ENCODE results near the gene ALKBH5.

The ALKBH5 gene

DNA sequence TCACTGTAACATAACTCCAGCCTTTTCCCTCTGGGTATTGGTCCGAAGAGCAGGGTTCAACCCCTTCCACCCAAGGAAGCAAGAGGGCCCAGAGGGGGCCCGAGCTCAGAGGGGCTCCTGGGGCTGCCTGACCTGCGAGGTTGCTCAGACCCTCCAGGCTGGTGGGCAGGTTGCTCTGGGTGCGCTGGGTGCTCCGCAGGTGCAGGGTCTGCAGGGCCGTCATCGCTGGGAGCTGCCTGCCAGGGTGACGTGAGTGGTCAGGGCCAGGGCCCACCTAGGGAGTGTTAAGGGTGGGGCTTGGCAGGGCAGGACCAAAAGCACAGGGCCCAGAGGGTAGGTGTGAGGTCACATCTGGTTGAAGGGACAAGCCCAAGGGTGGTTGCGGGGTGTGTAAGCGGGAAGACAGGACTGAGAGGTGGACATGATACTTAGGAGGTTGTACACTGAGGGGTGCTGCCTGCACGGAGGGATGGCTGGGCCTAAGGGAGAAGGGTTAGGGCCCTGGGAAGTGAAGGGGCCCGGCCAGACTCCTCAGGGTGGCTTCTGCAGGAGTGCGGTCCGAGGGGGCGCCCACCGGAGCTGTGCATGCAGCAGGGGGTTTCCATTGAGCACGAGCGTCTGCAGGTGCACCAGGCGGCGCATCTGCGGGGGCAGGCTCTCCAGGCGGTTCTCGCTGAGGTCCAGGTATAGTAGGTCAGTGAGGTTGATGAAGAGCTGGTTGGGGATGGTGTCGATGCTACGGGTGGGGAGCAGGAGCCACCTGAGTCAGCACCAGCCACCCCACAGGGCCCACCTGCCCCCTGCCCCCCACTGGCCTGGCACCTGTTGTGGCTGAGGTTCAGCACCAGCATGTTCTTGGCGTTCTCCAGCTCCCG, 70.6 kb downstream of the ALKBH5 start:
- H3K4me3 ChIP-seq: no peak overlapping the region

DNA sequence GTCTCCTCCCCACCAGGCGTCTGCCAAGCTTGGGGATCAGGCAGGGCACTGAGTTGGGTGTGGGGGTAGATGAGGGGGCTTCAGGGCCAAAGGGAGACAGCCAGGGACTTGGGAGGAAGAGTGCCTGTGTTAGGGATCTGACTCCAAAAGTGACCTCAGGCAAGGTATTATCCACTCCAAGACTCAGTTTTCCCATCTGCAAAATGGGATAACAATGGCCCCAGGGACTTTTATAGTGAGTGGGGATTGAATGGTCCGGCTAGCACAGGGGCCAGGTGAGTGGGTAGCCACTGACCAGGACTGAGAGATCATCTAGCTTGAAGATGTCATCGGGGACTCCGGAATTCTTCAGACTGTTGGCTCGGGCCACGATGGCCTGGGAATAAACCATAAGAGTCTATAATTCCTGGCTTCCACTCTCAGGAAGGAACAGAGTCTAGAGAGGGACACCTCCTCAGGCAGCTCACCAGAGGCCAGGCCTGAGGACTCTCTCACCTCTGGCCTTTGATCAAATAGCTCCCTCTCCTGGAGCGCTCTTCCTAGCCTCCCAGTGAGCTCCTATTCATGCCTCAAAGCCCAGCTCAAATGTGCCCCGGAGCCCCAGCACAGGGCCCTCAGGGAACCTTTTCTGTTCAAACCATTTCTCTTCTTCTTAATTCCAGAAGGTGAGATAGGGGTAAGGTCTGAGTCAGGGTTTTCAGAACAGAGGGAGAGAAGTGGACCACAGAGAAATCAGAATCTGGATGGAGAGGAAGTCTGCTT, 71.4 kb downstream of the ALKBH5 start:
- Histone ChIP-seq H3K4me3 (no peak overlapping the region), H3K27ac (no peak overlapping the region)

More for the DNA sequence above, 70.6 kb downstream of the ALKBH5 start:
- no peak overlapping the region for H3K27ac ChIP-seq

DNA sequence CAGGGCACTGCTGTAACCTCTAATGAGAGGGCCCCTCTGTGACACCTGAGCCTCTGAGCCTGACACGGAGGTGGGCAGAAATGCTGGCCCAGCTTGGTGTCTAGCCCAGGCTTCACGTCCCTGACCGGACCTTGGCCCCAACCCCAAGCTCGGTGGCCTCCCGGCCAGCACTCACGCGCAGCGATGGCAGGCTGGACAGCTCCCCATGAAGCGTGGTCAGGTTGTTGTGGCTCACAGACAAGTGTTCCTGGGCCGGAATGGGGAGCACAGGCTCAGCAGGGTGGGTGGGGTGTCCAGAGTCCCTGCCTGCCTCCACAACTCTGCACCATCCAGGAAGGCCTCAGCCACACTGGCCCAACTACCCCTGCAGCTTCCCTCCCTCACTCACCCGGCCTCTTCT, 72.7 kb downstream of the ALKBH5 start:
- Histone ChIP-seq H3K27ac (peak overlapping the region in 5 of 21 experiments; percentile 88 to 98 (median 96)), H3K4me3 (no peak overlapping the region)

DNA sequence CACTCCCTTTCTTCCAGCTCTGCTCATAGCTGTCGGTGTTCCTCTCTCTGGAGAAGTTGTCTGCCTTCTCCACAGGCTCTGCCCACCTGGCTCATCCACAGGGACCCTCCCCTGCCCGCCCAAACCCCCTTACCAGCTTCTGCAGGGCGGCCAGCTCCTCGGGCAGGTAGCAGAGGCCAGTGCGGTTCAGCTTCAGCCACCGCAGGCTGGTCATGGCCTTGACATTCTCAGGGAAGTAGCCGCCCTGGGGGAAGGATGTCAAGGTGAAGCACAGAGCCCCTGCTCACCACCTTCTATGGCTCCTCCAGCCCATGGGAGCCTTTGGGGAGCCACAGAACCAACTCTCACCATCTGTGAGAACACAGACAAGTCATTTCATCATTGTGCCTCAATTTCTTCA, 73.1 kb downstream of the ALKBH5 start:
- H3K4me3 ChIP-seq: peak overlapping the region in 2 of 7 experiments; percentile 72 to 76
- H3K27ac ChIP-seq: peak overlapping the region in 12 of 21 experiments; percentile 88 to 99 (median 97)

DNA sequence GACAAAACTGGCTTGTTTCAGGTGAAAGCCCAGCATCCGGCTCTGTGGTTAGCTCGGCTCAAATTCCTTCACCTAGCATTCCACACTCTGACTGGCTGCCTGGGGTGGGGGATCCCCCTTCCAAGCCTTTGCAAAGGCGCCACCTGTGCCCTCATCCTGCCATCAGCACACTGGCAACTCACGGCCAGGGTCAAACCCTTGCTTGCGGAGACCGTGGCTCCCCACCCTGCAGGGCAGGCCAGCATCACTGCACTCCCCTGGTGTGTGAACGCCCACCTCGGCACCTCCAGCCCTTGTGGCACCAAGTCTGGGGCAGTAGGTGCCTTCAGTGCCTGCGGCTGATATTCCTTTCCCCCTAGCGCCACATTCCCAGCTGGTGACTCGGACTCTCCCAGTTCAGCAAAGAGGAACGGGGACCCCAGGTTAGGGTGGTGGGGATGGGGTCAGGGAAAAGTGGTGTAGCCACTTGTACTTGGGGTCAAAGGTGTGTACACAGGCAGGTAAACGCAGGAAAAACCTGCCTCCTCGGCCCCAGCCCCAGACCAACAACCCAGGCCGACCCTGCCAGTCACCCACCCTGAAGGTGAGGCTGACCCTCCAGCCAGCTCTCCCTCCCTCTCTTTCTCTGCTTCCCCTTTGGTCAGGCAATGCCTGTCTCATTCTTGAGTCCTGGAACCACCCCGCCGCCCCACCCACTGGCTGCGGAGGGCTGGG, 73.8 kb downstream of the ALKBH5 start:
- H3K4me3 ChIP-seq: peak overlapping the region; percentile 72 to 99 (median 95)
- H3K27ac ChIP-seq: peak overlapping the region in 20 of 21 experiments; percentile 88 to 99 (median 97)

DNA sequence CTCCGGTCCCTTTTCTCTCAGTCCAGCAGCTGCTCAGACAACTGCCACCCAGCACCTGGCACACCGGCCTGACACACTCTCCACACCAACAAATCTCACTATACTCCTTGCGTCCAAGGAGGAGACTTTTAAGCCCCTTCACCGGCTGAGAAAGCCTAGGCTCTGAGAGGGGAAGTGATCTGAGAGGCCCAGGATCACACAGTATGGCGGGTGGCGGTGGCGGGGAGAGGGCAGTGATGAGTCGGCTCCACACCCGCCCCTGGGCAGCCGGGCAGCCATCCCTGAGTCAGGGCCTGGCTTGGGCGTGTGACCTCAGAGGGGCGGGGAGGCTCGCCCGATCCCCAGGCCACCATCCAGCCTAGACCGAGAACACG, 74.3 kb downstream of the ALKBH5 start:
- peak overlapping the region; percentile 72 to 99 (median 95) for H3K4me3 ChIP-seq
- peak overlapping the region; percentile 88 to 99 (median 97) for H3K27ac ChIP-seq

DNA sequence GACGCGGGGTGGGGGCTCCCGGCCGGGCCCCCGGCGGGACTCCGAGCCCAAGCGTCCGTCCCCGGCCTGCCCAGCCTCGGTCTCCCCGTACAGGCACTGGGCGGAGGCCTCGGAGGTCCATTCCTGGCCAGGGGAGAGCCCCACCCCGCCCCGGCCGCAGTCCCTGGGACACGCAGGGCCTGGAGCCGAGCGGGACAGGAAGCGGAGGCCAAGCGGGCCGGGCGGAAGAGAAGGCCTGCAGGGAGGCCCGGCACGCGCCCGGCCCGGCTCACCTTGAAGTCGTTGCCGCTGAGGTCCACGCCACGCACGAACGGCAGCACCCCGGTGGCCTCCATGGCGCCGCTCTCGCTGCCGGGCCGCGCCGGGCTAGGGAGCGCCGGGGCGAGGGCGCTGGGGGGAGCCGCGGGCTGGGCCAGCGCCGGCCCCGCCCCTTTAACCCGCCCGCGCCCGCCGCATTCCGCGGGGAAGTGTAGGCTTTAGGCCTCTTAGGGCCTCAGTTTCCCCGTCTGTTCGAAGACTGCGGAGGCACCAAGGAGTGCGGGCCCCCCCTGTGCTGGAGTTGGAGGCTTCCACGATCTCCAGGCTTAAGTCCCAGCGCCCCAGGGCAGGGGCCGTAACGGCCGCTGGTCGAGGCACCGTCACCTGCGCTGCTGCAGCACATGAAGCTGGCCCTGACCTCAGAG, 74.9 kb downstream of the ALKBH5 start, which contains the start of gene FLII:
TSS of gene FLII (minus strand) at position 383 of the 683 bp plus-strand sequence. CDS start at position 335, 48 bp downstream.
- Histone ChIP-seq H3K4me3 (peak within 1 kb of the TSS; percentile 72 to 99 (median 95)), H3K27ac (peak within 1 kb of the TSS; percentile 88 to 99 (median 97))
